GM21619 (cell line): ENCODE results near the gene IL1R2.
"Not testable (repeated sequence)": the region's sequence is repeated elsewhere in the genome, so short reads cannot be mapped to it uniquely, and the experiment has no call there.

Experiments used
- ATAC-seq: cut with Tn5 transposase; IDR thresholded peaks from one replicate; pipeline ENCODE4 v1.9.1; 2021; ENCODE audit not compliant: unreplicated experiment

Gene IL1R2

GRCh38 chr2:101995804-101996203 lies 4.0 kb downstream of the IL1R2 start:
- no peak for ATAC-seq

GRCh38 chr2:101998556-101998895 lies 6.8 kb downstream of the IL1R2 start:
- no peak for ATAC-seq

- no peak for ATAC-seq
Measured at GRCh38 chr2:101998896-101999789, 7.4 kb downstream of the IL1R2 start.

GRCh38 chr2:102000012-102000411 lies 8.3 kb downstream of the IL1R2 start:
- ATAC-seq: no peak

GRCh38 chr2:102000813-102001766 lies 9.3 kb downstream of the IL1R2 start:
- no peak for ATAC-seq

GRCh38 chr2:102001767-102002142 lies 10.0 kb downstream of the IL1R2 start:
- ATAC-seq: no peak

GRCh38 chr2:102002228-102002627 lies 10.5 kb downstream of the IL1R2 start:
- no peak for ATAC-seq

- ATAC-seq: not testable (repeated sequence)
Measured at GRCh38 chr2:102002909-102003308, 11.1 kb downstream of the IL1R2 start.

- no peak for ATAC-seq
Measured at GRCh38 chr2:102003696-102004095, 11.9 kb downstream of the IL1R2 start.

- ATAC-seq: no peak
Measured at GRCh38 chr2:102004581-102004980, 12.8 kb downstream of the IL1R2 start.

GRCh38 chr2:102005449-102005848 lies 13.7 kb downstream of the IL1R2 start:
- no peak for ATAC-seq

- no peak for ATAC-seq
Measured at GRCh38 chr2:102005989-102006885, 14.5 kb downstream of the IL1R2 start.

- ATAC-seq: no peak
Measured at GRCh38 chr2:102006886-102007278, 15.1 kb downstream of the IL1R2 start.

GRCh38 chr2:102008490-102008889 lies 16.7 kb downstream of the IL1R2 start:
- ATAC-seq: no peak

GRCh38 chr2:102009557-102009956 lies 17.8 kb downstream of the IL1R2 start:
- no peak for ATAC-seq

- ATAC-seq: no peak
Measured at GRCh38 chr2:102010902-102011301, 19.1 kb downstream of the IL1R2 start.

GRCh38 chr2:102012061-102012614 lies 20.4 kb downstream of the IL1R2 start:
- no peak for ATAC-seq

- ATAC-seq: no peak
Measured at GRCh38 chr2:102013206-102014040, 21.7 kb downstream of the IL1R2 start.

GRCh38 chr2:102014041-102014345 lies 22.2 kb downstream of the IL1R2 start:
- ATAC-seq: no peak

GRCh38 chr2:102015399-102015798 lies 23.6 kb downstream of the IL1R2 start:
- ATAC-seq: no peak
